Peyer's patch (tissue), 4 donors: Measurements from ENCODE around the gene IGSF9.

ENCODE experiments used
- CTCF ChIP-seq, 6 experiments: fragments of 450-650 bp in 4 of 6; fragments of 200-600 bp in 2 of 6; sonication (generic) in 1 of 6; IDR thresholded peaks; one replicate each; pipeline ENCODE4 v1.5.1; 2017 to 2019; ENCODE audit warnings: antibody characterized with exemption in 6 of 6, mild to moderate bottlenecking in 3 of 6, moderate library complexity in 1 of 6
- POLR2A ChIP-seq, 2 donors: fragments of 450-650 bp; IDR thresholded peaks; one replicate each; pipeline ENCODE4 v1.5.1; 2017; ENCODE audit warnings: antibody characterized with exemption in 2 of 2, mild to moderate bottlenecking in 2 of 2, moderate library complexity in 2 of 2

- no peak for TF ChIP-seq CTCF (IDR thresholded peaks at IDR 0.05)
- no peak for TF ChIP-seq POLR2A (IDR thresholded peaks at IDR 0.05)
Measured at GRCh38 chr1:159965263-159965662, 19.9 kb upstream of the IGSF9 start.
